HEK293 (cell line): ENCODE results near the gene CNRIP1.

Source experiments
- CTCF ChIA-PET: fragments of 350-600 bp; formaldehyde crosslinking; extraction: SDS; loops from one replicate; lab custom pipeline; 2021; ENCODE audit warnings: antibody characterized with exemption; lab: Yijun Ruan, JAX
- POLR2A ChIA-PET: fragments of 300-600 bp; formaldehyde crosslinking; extraction: SDS; loops from one replicate; lab custom pipeline; 2020; ENCODE audit warnings: antibody characterized with exemption, inconsistent platforms; lab: Yijun Ruan, JAX
- H3K27ac ChIP-seq: fragments of 200-500 bp; sonication (Bioruptor generic); 2 replicates; pipeline ENCODE4 v1.5.1; 2014; ENCODE audit warnings: low read depth, low read length, control low read depth, inconsistent platforms; ENCODE audit errors: extremely low read depth
- H3K36me3 ChIP-seq, 2 experiments: fragments of 200-500 bp in 1 of 2; sonication (Bioruptor generic) in 1 of 2; 1 replicate in 1 of 2; 2 replicates in 1 of 2; pipeline ENCODE4 v1.5.1; 2014 to 2017; ENCODE audit warnings: inconsistent platforms in 2 of 2, low read length in 2 of 2; ENCODE audit not compliant: control insufficient read depth in 2 of 2, insufficient read depth in 1 of 2
- H3K4me1 ChIP-seq: fragments of 200-500 bp; sonication (Bioruptor generic); 2 replicates; pipeline ENCODE4 v1.5.1; 2014; ENCODE audit warnings: mild to moderate bottlenecking, low read length, inconsistent platforms; ENCODE audit not compliant: control insufficient read depth, insufficient read depth
- H3K4me3 ChIP-seq: 2 replicates; pipeline ENCODE4 v1.5.1; 2011; ENCODE audit warnings: low read depth, mild to moderate bottlenecking, control low read depth, low read length, moderate library complexity
- H3K9me3 ChIP-seq: fragments of 200-500 bp; sonication (Bioruptor generic); 2 replicates; pipeline ENCODE4 v1.5.1; 2014; ENCODE audit warnings: low read depth, low read length, inconsistent platforms; ENCODE audit not compliant: control insufficient read depth, insufficient read depth
- PRDM1 ChIP-seq: fragments of 450-650 bp; formaldehyde crosslinking; IDR thresholded peaks from 2 replicates; pipeline ENCODE4; 2016; ENCODE audit warnings: missing biosample characterization, missing genetic modification characterization
- SCRT2 ChIP-seq: fragments of 450-650 bp; formaldehyde crosslinking; IDR thresholded peaks from 2 replicates; pipeline ENCODE4 v1.5.1; 2016; ENCODE audit warnings: missing biosample characterization, missing genetic modification characterization
- ZBTB8A ChIP-seq: fragments of 450-650 bp; formaldehyde crosslinking; IDR thresholded peaks from 2 replicates; pipeline ENCODE4 v1.5.1; 2016; ENCODE audit warnings: missing biosample characterization, missing genetic modification characterization
- ZIC2 ChIP-seq: fragments of 450-650 bp; formaldehyde crosslinking; IDR thresholded peaks from 2 replicates; pipeline ENCODE4 v1.5.1; 2016; ENCODE audit warnings: missing biosample characterization, missing genetic modification characterization
- ZNF2 ChIP-seq: fragments of 450-650 bp; formaldehyde crosslinking; IDR thresholded peaks from 2 replicates; pipeline ENCODE4 v1.5.1; 2016; ENCODE audit warnings: missing biosample characterization, missing genetic modification characterization
- ZNF394 ChIP-seq: fragments of 450-650 bp; formaldehyde crosslinking; IDR thresholded peaks from 2 replicates; pipeline ENCODE4 v1.5.1; 2016; ENCODE audit warnings: missing biosample characterization, missing genetic modification characterization, mild to moderate bottlenecking, moderate library complexity, borderline replicate concordance
- ZNF404 ChIP-seq: fragments of 450-650 bp; formaldehyde crosslinking; IDR thresholded peaks from 2 replicates; pipeline ENCODE4 v1.5.1; 2017; ENCODE audit warnings: missing biosample characterization, missing genetic modification characterization
- ZNF677 ChIP-seq: fragments of 450-650 bp; IDR thresholded peaks from 2 replicates; pipeline ENCODE4 v1.5.0; 2018; ENCODE audit warnings: missing biosample characterization, mild to moderate bottlenecking, missing genetic modification characterization, moderate library complexity
- TF ChIP-seq, protein P1 (sequence below): fragments of 450-650 bp; formaldehyde crosslinking; IDR thresholded peaks from 2 replicates; pipeline ENCODE4 v1.5.1; 2016; ENCODE audit warnings: missing biosample characterization, missing genetic modification characterization
- TF ChIP-seq, protein P2 (sequence below): fragments of 450-650 bp; formaldehyde crosslinking; IDR thresholded peaks from 2 replicates; pipeline ENCODE4 v1.5.1; 2016; ENCODE audit warnings: missing biosample characterization, missing genetic modification characterization
- TF ChIP-seq, protein P3 (sequence below): sonication (generic); formaldehyde crosslinking; IDR thresholded peaks from 2 replicates; pipeline ENCODE4 v1.8.1; 2022; ENCODE audit warnings: mild to moderate bottlenecking, moderate library complexity, missing genetic modification reagents

CNRIP1 gene

DNA sequence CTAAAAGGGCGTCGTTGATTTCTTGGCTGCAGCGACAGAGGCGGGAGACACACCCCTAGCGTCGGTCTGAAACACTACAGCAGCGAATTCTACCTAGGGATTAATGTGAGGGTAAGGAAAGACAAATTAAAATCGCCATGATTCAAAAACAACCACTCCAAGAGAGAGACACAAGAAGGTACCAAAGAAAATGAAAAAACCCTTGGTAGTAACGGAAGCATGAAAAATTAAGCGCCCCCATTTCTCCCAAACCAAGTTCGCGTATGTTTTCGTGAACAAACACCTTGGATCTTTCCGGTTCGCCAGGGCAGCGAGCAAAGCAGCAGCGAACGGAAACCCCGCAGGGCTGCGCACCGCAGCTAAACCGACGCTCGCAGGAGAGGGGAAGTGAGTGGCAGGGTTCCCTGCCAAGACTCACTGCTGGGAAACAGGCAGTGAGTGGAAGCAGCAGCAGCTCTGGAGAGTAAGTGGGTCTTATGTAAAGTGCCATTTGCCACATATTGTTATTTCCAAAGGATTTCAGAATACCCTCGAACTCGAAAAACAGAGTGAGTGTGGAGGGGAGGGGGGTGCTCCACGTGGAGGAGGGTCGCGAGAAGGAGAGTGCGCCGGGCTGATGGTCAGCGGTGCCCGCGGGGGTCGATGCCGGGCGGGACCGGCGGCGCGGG is 68.4 kb downstream of the CNRIP1 start (continued):
- TF ChIP-seq, protein P1, sequence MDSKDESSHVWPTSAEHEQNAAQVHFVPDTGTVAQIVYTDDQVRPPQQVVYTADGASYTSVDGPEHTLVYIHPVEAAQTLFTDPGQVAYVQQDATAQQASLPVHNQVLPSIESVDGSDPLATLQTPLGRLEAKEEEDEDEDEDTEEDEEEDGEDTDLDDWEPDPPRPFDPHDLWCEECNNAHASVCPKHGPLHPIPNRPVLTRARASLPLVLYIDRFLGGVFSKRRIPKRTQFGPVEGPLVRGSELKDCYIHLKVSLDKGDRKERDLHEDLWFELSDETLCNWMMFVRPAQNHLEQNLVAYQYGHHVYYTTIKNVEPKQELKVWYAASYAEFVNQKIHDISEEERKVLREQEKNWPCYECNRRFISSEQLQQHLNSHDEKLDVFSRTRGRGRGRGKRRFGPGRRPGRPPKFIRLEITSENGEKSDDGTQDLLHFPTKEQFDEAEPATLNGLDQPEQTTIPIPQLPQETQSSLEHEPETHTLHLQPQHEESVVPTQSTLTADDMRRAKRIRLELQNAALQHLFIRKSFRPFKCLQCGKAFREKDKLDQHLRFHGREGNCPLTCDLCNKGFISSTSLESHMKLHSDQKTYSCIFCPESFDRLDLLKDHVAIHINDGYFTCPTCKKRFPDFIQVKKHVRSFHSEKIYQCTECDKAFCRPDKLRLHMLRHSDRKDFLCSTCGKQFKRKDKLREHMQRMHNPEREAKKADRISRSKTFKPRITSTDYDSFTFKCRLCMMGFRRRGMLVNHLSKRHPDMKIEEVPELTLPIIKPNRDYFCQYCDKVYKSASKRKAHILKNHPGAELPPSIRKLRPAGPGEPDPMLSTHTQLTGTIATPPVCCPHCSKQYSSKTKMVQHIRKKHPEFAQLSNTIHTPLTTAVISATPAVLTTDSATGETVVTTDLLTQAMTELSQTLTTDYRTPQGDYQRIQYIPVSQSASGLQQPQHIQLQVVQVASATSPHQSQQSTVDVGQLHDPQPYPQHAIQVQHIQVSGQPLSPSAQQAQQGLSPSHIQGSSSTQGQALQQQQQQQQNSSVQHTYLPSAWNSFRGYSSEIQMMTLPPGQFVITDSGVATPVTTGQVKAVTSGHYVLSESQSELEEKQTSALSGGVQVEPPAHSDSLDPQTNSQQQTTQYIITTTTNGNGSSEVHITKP, result peak; percentile 81
- TF ChIP-seq, protein P2, sequence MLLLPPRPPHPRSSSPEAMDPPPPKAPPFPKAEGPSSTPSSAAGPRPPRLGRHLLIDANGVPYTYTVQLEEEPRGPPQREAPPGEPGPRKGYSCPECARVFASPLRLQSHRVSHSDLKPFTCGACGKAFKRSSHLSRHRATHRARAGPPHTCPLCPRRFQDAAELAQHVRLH (tag by site-specific recombination), result peak; percentile 57; the same call in 1 of the 2 replicates
- no peak for TF ChIP-seq ZNF404

DNA sequence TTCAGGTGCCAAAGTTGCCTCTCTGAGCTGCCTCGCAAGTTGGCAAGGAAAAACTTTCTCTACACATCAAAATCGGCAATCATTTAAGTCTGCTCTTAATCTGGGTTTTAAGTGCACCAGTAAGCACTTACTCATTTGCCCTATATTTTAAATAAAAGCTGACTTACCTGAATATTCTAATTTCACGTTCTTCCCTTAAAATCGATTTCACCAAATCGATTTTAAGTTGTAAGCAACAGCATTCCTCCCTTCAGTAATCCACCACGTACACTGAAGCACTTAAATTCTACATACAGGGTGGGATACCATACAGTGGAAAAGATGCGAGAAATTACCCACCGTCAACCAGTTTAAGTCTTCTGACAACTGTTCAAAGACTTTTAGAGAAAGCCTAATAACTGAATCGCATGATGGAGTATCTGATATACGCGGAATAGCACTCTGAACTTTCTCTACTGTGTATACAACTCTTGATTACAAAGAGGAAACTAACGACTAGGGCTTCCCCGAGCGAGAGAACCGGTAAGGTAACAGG is 69.0 kb downstream of the CNRIP1 start:
- TF ChIP-seq, protein P3, sequence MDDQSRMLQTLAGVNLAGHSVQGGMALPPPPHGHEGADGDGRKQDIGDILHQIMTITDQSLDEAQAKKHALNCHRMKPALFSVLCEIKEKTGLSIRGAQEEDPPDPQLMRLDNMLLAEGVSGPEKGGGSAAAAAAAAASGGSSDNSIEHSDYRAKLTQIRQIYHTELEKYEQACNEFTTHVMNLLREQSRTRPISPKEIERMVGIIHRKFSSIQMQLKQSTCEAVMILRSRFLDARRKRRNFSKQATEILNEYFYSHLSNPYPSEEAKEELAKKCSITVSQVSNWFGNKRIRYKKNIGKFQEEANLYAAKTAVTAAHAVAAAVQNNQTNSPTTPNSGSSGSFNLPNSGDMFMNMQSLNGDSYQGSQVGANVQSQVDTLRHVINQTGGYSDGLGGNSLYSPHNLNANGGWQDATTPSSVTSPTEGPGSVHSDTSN (CRISPR knock-in tag), result no peak
- peak; percentile 84 for TF ChIP-seq ZBTB8A
- TF ChIP-seq ZNF394 (tag by site-specific recombination), result peak; percentile 76
- TF ChIP-seq PRDM1 (tag by site-specific recombination), result peak; percentile 58
- Histone ChIP-seq H3K4me3 (peak overlapping the region; percentile 92), H3K9me3 (no peaks in the 10 kb centered on the region), H3K4me1 (peaks cover 27% of the 10 kb centered on the region), H3K36me3 (no peaks in the 10 kb centered on the region), H3K27ac (peak overlapping the region; percentile 93)
- POLR2A ChIA-PET, result interaction anchor here (0.6 to 2.1 kb wide), 3 partner anchors 15 to 723 kb away, joined by 3 to 9 read pairs (median 3); partner anchors contain the start of gene PNO1
- CTCF ChIA-PET, result interaction anchor here (0.6 to 2.4 kb wide), 7 partner anchors 24 to 65 kb away, joined by 3 to 13 read pairs (median 3); no protein-coding TSS in a partner anchor

DNA sequence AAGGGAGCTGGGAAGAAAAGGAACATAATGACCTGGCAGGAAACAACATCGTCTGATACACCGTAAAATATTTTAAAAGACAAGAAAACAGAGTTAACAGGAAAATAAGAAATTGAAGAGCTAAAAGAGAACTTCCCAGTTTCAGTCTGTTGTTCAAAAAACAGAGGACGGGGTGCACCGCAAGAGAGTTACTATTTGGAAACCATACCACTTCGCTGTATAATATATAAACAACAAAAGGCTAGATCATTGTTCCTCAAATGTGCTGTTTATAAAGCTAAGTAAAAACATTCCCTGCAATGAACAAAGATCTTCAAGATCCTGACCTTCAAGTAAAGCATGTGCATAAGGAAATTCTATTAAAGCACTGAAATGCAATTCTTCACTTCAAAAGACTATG is 69.6 kb downstream of the CNRIP1 start:
- ChIA-PET CTCF (interaction anchor here (0.6 to 2.4 kb wide), 8 partner anchors 24 to 64 kb away, joined by 3 to 13 read pairs (median 3); no protein-coding TSS in a partner anchor), POLR2A (interaction anchor here (0.6 to 1.2 kb wide), 2 partner anchors 14 to 723 kb away, joined by 3 read pairs; no protein-coding TSS in a partner anchor)
- Histone ChIP-seq H3K4me1 (peaks cover 27% of the 10 kb centered on the region), H3K4me3 (peak overlapping the region; percentile 92), H3K9me3 (no peaks in the 10 kb centered on the region), H3K36me3 (no peaks in the 10 kb centered on the region; a peak in 1 of 3 replicates), H3K27ac (peak overlapping the region; percentile 93; the same call in 1 of the 2 replicates)
- TF ChIP-seq ZNF677 (tag by site-specific recombination) (no peak), ZNF2 (tag by site-specific recombination) (no peak), ZIC2 (tag by site-specific recombination) (no peak)
- TF ChIP-seq, all 188 proteins: peak for 0

DNA sequence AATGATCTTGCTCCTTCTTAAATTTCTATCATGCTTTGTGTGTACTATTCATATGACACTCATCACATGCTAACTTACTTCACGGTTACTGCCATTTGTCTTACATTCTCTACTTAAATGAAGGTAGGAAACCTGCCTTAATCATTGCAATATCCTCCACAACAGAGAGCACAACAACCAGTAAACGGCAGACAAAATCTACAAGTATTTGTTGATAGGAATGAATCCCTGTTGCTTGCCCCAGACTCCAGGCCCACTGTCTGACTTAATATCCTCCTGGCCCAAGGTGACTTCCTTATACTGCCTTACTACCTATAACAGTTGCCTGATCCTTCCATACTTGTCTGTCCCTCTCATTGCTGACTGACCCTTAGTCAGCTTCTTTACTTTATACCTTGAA is 70.9 kb downstream of the CNRIP1 start:
- Histone ChIP-seq H3K9me3 (no peaks in the 10 kb centered on the region), H3K4me3 (no peak overlapping the region), H3K27ac (no peak overlapping the region), H3K36me3 (peaks cover 0 to 3% of the 10 kb centered on the region in 2 experiments; a peak in 1 of 3 replicates), H3K4me1 (peaks cover 32% of the 10 kb centered on the region)
- TF ChIP-seq ZIC2 (tag by site-specific recombination) (no peak), SCRT2 (tag by site-specific recombination) (peak; percentile 91)
- CTCF ChIA-PET, result interaction anchor here (0.7 kb wide), 1 partner anchor 127 kb away, joined by 3 read pairs; no protein-coding TSS in a partner anchor
- POLR2A ChIA-PET, result interaction anchor here (0.6 kb wide), 1 partner anchor 532 kb away, joined by 4 read pairs; no protein-coding TSS in a partner anchor
